T-cell (primary cell): ENCODE measurements around the gene COL1A1. TPM values are rescaled to one million over a fixed set of nuclear protein-coding genes. Genes with fewer than 3 reads are reported as not detected.

Experiments used
- ATAC-seq, 4 experiments: fragments of 200-7000 bp in 3 of 4; fragments of 150-1000 bp in 1 of 4; cut with Tn5 transposase; replicated peaks in 1 of 4; 1 replicate in 3 of 4; 2 replicates in 1 of 4; pipeline ENCODE4 v1.10.0; 2021; ENCODE audit warnings: moderate library complexity in 3 of 4, mild to moderate bottlenecking in 2 of 4, moderate number of reproducible peaks in 1 of 4
- CTCF ChIA-PET, 2 donors: fragments of 300-600 bp; sonication (Branson Sonifier 250); formaldehyde crosslinking; loops; one replicate each; lab custom pipeline; 2022; ENCODE audit warnings: antibody characterized with exemption in 2 of 2; lab: Charles Lee
- POLR2A ChIA-PET, 2 donors: fragments of 300-600 bp; sonication (Branson Sonifier 250); formaldehyde crosslinking; loops; one replicate each; lab custom pipeline; 2022; ENCODE audit warnings: antibody characterized with exemption in 2 of 2; lab: Charles Lee
- DNase-seq, 35 experiments: peaks; one replicate each; pipeline versions ENCODE4 v3.0.0 to v3.0.0-alpha.2; 2013 to 2023
- H3K27ac ChIP-seq: one replicate; pipeline ENCODE4 v1.5.1; 2013; ENCODE audit warnings: low read length
- H3K27me3 ChIP-seq, 2 experiments: replicated peaks in 1 of 2; 1 replicate in 1 of 2; 2 replicates in 1 of 2; pipeline versions ENCODE4 v1.6.1 to v1.7.0; 2013; ENCODE audit warnings: low read length in 1 of 2, mixed read lengths in 1 of 2; ENCODE audit not compliant: control insufficient read depth in 2 of 2, insufficient read depth in 2 of 2; ENCODE audit errors: extremely low read depth in 1 of 2
- H3K36me3 ChIP-seq, 2 donors: 1 replicate in 1 of 2; 2 replicates in 1 of 2; pipeline versions ENCODE4 v1.6.1 to v1.7.0; 2013; ENCODE audit warnings: low read length in 1 of 2; ENCODE audit not compliant: control insufficient read depth in 2 of 2, insufficient read depth in 1 of 2; ENCODE audit errors: extremely low read depth in 1 of 2
- H3K4me1 ChIP-seq, 2 experiments: 1 replicate in 1 of 2; 2 replicates in 1 of 2; pipeline versions ENCODE4 v1.6.1 to v1.7.0; 2013; ENCODE audit warnings: low read length in 2 of 2, mixed read lengths in 1 of 2; ENCODE audit not compliant: insufficient read depth in 2 of 2, control insufficient read depth in 1 of 2; ENCODE audit errors: extremely low read depth in 1 of 2
- H3K4me3 ChIP-seq, 2 donors: 1 replicate in 1 of 2; 2 replicates in 1 of 2; pipeline versions ENCODE4 v1.5.1 to v1.7.0; 2013; ENCODE audit warnings: mild to moderate bottlenecking in 2 of 2, low read length in 1 of 2, moderate library complexity in 1 of 2; ENCODE audit not compliant: control insufficient read depth in 1 of 2; ENCODE audit errors: extremely low read depth in 1 of 2
- H3K9me3 ChIP-seq: 2 replicates; pipeline ENCODE4 v1.7.0; 2013
- H3K27ac Mint-ChIP-seq, 2 donors: one replicate each; pipeline ENCODE4 v1.8.0; 2020 to 2021; ENCODE audit warnings: mild to moderate bottlenecking in 2 of 2, mixed read lengths in 2 of 2
- H3K27me3 Mint-ChIP-seq, 2 donors: one replicate each; pipeline ENCODE4 v1.8.0; 2021 to 2022; ENCODE audit warnings: mixed read lengths in 2 of 2
- H3K36me3 Mint-ChIP-seq: one replicate; pipeline ENCODE4 v1.8.0; 2021; ENCODE audit warnings: mixed read lengths
- H3K4me1 Mint-ChIP-seq, 3 donors: one replicate each; pipeline ENCODE4 v1.8.0; 2020 to 2022; ENCODE audit warnings: mixed read lengths in 3 of 3, mild to moderate bottlenecking in 1 of 3
- H3K4me3 Mint-ChIP-seq, 3 donors: one replicate each; pipeline ENCODE4 v1.8.0; 2020 to 2022; ENCODE audit warnings: mild to moderate bottlenecking in 3 of 3, mixed read lengths in 3 of 3, moderate library complexity in 3 of 3
- H3K9me3 Mint-ChIP-seq, 3 donors: one replicate each; pipeline ENCODE4 v1.8.0; 2020 to 2022; ENCODE audit warnings: mixed read lengths in 3 of 3
- WGBS: methylation state at CpG from one replicate; pipeline ENCODE4 v1.1.5; 2013; ENCODE audit warnings: missing lambda C conversion rate; ENCODE audit not compliant: insufficient coverage; 5-methylcytosine and 5-hydroxymethylcytosine counted together
- total RNA-seq, 35 experiments: library from RNA in 6 of 35; stranded (reverse) in 6 of 35; fragments of 120-200 nt in 1 of 35; gene quantifications; one replicate each; pipeline versions ENCODE4 v1.2.1 to v1.2.4 and lab custom pipeline; 2013 to 2026

The COL1A1 gene
- total RNA-seq, 5 donors from 2014 or later (not counting 1 experiment from before 2014, with no cell fraction given) = 4.1 to 21.0 (median 6.6) TPM

GRCh38 chr17:50173335-50173941 is 28.0 kb downstream of the COL1A1 start:
- Mint-ChIP-seq H3K27me3 (no peaks in the 10 kb centered on the region), H3K9me3 (no peaks in the 10 kb centered on the region), H3K36me3 (no peaks in the 10 kb centered on the region), H3K4me3 (no peak overlapping the region), H3K4me1 (peaks cover 18 to 19% (median 19%) of the 10 kb centered on the region in 3 donors), H3K27ac (no peak overlapping the region)
- Histone ChIP-seq H3K27ac (no peak overlapping the region), H3K9me3 (no peaks in the 10 kb centered on the region), H3K4me3 (no peak overlapping the region), H3K36me3 (no peaks in the 10 kb centered on the region), H3K27me3 (peaks cover 0 to 21% of the 10 kb centered on the region in 2 experiments), H3K4me1 (peaks cover 0 to 19% of the 10 kb centered on the region in 2 experiments)
- WGBS = 70% methylated on average over 5 of the region's 10 CpGs
- ChIA-PET CTCF (interaction anchor here in 1 of 2 donors (0.6 kb wide), 1 partner anchor 355 kb away, joined by 3 read pairs; no protein-coding TSS in a partner anchor), POLR2A (no interaction called here)
- DNase-seq = no peak
- no peak for ATAC-seq

- Mint-ChIP-seq H3K36me3 (no peaks in the 10 kb centered on the region), H3K27ac (no peak overlapping the region), H3K4me1 (peaks cover 13 to 14% (median 14%) of the 10 kb centered on the region in 3 donors), H3K4me3 (no peak overlapping the region), H3K27me3 (no peaks in the 10 kb centered on the region), H3K9me3 (no peaks in the 10 kb centered on the region)
- H3K27ac ChIP-seq = no peak overlapping the region
- ATAC-seq = no peak
- no peaks in the 10 kb centered on the region for H3K9me3 ChIP-seq
- CTCF ChIA-PET = no interaction called here
- POLR2A ChIA-PET = no interaction called here
- H3K36me3 ChIP-seq = no peaks in the 10 kb centered on the region
- H3K27me3 ChIP-seq = peaks cover 0 to 26% of the 10 kb centered on the region in 2 experiments
- no peak for DNase-seq
- no peak overlapping the region for H3K4me3 ChIP-seq
- peaks cover 0 to 19% of the 10 kb centered on the region in 2 experiments for H3K4me1 ChIP-seq
- 77% methylated on average over 6 of the region's 6 CpGs for WGBS
Observed at GRCh38 chr17:50172936-50173334, 28.5 kb downstream of the COL1A1 start.

- Mint-ChIP-seq H3K4me1 (peaks cover 12 to 14% (median 13%) of the 10 kb centered on the region in 3 donors), H3K27ac (no peak overlapping the region), H3K4me3 (no peak overlapping the region), H3K36me3 (no peaks in the 10 kb centered on the region), H3K9me3 (no peaks in the 10 kb centered on the region), H3K27me3 (no peaks in the 10 kb centered on the region)
- ChIA-PET POLR2A (no interaction called here), CTCF (no interaction called here)
- Histone ChIP-seq H3K27ac (no peak overlapping the region), H3K4me3 (no peak overlapping the region), H3K27me3 (peaks cover 0 to 34% of the 10 kb centered on the region in 2 experiments), H3K9me3 (no peaks in the 10 kb centered on the region), H3K4me1 (peaks cover 0 to 18% of the 10 kb centered on the region in 2 experiments), H3K36me3 (no peaks in the 10 kb centered on the region)
- DNase-seq (no peak), ATAC-seq (no peak)
- 98% methylated on average over 6 of the region's 11 CpGs for WGBS
Observed at GRCh38 chr17:50172130-50172529, 29.3 kb downstream of the COL1A1 start.

- no peak overlapping the region for H3K27ac Mint-ChIP-seq
- ATAC-seq (no peak), DNase-seq (no peak)
- Histone ChIP-seq H3K27ac (no peak overlapping the region), H3K4me1 (peaks cover 0 to 18% of the 10 kb centered on the region in 2 experiments), H3K27me3 (peaks cover 0 to 30% of the 10 kb centered on the region in 2 experiments), H3K9me3 (no peaks in the 10 kb centered on the region), H3K4me3 (no peak overlapping the region), H3K36me3 (no peaks in the 10 kb centered on the region)
- no peaks in the 10 kb centered on the region for H3K9me3 Mint-ChIP-seq
- POLR2A ChIA-PET = no interaction called here
- CTCF ChIA-PET = no interaction called here
- no peaks in the 10 kb centered on the region for H3K36me3 Mint-ChIP-seq
- WGBS = 85% methylated on average over 17 of the region's 17 CpGs
- peaks cover 12 to 14% (median 13%) of the 10 kb centered on the region in 3 donors for H3K4me1 Mint-ChIP-seq
- no peaks in the 10 kb centered on the region for H3K27me3 Mint-ChIP-seq
- H3K4me3 Mint-ChIP-seq = no peak overlapping the region
Observed at GRCh38 chr17:50171371-50172071, 29.9 kb downstream of the COL1A1 start.

GRCh38 chr17:50170662-50171370 is 30.6 kb downstream of the COL1A1 start:
- ChIA-PET CTCF (interaction anchor here (1.6 to 1.8 kb wide), 3 partner anchors 9 to 127 kb away, joined by 5 to 13 read pairs (median 11); no protein-coding TSS in a partner anchor), POLR2A (no interaction called here)
- H3K4me1 Mint-ChIP-seq = peaks cover 12 to 14% (median 13%) of the 10 kb centered on the region in 3 donors
- H3K27me3 Mint-ChIP-seq = no peaks in the 10 kb centered on the region
- DNase-seq (no peak), ATAC-seq (peak in 1 of 4 experiments; percentile 30)
- peaks cover 0 to 18% of the 10 kb centered on the region in 2 experiments for H3K4me1 ChIP-seq
- no peak overlapping the region for H3K4me3 ChIP-seq
- no peaks in the 10 kb centered on the region for H3K36me3 ChIP-seq
- no peaks in the 10 kb centered on the region for H3K9me3 Mint-ChIP-seq
- 20% methylated on average over 1 of the region's 10 CpGs for WGBS
- H3K27me3 ChIP-seq = peaks cover 0 to 29% of the 10 kb centered on the region in 2 experiments
- no peaks in the 10 kb centered on the region for H3K9me3 ChIP-seq
- H3K4me3 Mint-ChIP-seq = no peak overlapping the region
- H3K27ac Mint-ChIP-seq = no peak overlapping the region
- H3K36me3 Mint-ChIP-seq = no peaks in the 10 kb centered on the region
- no peak overlapping the region for H3K27ac ChIP-seq

GRCh38 chr17:50169881-50170459 is 31.5 kb downstream of the COL1A1 start:
- Mint-ChIP-seq H3K4me3 (no peak overlapping the region), H3K4me1 (peaks cover 12 to 14% (median 13%) of the 10 kb centered on the region in 3 donors), H3K27ac (peak overlapping the region in 1 of 2 donors; percentile 11), H3K9me3 (no peaks in the 10 kb centered on the region), H3K36me3 (no peaks in the 10 kb centered on the region), H3K27me3 (no peaks in the 10 kb centered on the region)
- peaks cover 0 to 18% of the 10 kb centered on the region in 2 experiments for H3K4me1 ChIP-seq
- ChIA-PET POLR2A (no interaction called here), CTCF (interaction anchor here (0.6 to 1.8 kb wide), 12 partner anchors 8 to 229 kb away, joined by 3 to 13 read pairs (median 4); partner anchors contain the start of genes COL1A1 (in 1 of the 2), LRRC59 (in 1 of the 2) and SAMD14 (in 1 of the 2))
- H3K4me3 ChIP-seq = no peak overlapping the region
- WGBS = 90% methylated on average over 9 of the region's 9 CpGs
- ATAC-seq = no peak
- no peak for DNase-seq
- H3K9me3 ChIP-seq = no peaks in the 10 kb centered on the region
- H3K36me3 ChIP-seq = no peaks in the 10 kb centered on the region
- H3K27me3 ChIP-seq = peaks cover 0 to 24% of the 10 kb centered on the region in 2 experiments
- no peak overlapping the region for H3K27ac ChIP-seq
